ENCODE measurements around the gene THAP12.
A peak's percentile ranks its signal among the peaks of the same experiment; 100 is the strongest.

The THAP12 gene

DNA sequence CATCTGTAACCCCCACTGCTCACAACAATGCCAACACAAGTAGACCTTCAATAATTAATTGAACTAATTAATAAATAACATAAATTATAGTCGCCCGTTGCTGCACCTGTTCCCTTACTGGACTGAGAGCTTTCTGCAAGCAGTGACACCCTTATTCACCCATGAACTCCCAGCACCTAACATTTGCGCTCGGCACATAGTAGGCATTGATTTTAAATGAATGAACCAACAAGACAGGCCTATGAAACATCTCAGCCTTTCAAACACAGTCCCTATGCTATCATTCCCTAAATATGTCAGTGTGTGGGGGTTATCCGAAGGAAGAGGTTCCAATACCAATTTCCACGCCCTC lies 1.1 kb downstream of the THAP12 start:
- DNase-seq = no peak

DNA sequence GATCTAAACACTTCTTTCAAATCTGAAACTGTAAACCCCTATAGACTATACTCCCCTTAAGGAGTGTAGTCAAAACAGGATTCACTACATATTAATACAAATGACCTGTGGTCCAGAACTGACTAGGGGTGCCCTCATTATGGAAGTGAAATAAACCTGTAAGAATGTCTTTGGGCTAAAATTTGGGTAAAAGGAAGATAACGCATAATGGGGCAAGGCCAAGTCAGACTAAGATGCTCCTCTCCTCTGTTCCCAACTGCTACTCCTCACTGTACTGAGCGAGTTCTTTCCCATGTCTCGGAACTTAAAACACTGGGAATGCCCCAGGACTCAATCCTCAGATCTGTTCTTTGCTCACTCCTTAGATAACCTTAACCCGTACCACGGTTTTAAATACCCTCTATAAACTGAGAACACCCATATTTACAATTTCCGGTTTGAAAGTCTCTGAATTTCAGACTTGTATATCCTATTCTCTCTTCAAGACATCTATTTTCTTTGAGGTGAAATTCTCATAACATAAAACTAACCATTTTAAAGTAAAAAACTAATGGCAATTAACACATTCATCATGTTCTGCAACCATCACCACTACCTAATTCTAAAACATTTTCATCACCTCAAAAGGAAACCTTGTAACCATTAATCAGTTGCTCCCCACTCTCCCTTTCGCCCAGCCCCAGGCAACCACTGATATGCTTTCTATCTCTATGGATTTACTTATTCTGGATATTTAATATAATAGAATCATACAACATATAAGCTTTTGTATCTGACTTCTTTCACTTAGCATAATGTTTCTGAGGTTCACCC lies 4.0 kb downstream of the THAP12 start:
- DNase-seq = no peak

- DNase-seq = no peak
These were observed 9.8 kb downstream of the THAP12 start for GRCh38 chr11:76371170-76371569.

DNA sequence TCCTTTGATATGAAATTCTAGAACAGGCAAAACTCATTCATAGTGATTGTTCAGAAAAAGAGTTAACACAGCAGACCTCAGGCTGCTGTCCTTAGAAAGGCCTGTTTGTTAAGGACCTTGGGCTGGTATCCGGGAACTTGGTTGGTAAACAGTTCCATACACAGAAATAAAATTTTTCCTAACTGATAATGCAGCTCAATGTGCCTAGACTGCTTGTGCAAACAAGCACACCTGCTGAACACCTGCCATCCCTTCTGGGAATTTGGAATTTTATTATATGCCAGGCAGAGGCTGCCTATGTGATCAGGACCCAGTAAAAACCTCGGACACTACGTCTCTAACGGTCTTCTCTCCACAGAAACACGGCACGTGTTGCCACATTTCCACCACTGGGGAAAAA lies 11.5 kb downstream of the THAP12 start:
- DNase-seq = no peak

DNA sequence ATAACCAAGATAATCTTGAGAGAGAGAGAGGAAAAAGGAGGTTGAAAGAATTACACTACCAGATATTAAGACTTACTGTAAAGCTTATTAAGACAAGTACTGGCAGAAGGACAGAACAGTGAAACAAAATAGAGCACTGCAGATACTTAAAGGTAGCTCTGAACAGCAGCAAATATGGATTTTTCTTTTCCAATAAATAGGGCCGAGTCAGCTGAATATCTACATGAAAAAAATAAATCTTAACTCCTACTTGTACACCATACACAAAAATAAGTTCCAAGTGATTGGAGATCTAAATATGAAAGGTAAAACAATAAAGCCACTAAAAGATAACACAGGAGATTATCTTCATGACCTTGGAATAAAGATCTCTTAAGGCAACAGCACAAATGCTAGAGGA lies 12.4 kb downstream of the THAP12 start:
- no peak for DNase-seq

DNA sequence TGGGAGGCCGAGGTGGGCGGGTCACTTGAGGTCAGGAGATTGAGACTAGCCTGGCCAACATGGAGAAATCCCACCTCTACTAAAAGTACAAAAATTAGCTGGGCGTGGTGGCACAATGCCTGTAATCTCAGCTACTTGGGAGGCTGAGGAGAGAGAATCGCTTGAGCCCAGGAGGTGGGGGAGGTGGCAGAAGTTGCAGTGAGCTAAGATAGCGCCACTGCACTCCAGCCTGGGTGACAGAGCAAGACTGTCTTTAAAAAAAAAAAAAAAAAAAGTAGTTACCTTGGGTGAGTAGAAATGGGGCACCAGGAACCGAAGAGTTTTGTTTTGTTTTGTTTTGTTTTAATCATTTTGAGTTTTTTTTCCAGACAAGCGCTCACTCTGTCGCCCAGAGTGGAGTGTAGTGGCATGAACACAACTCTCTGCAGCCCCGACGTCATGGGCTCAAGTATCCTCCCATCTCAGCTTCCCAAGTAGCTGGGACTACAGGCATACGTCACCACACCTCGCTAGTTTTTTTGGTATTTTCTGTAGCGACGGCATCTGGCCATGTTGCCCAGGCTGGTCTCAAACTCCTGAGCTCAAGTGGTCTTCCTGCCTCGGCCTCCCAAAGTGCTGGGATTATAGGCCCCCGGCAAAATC lies 15.8 kb downstream of the THAP12 start:
- DNase-seq = no peak

- DNase-seq = no peak
These were observed 18.2 kb downstream of the THAP12 start for GRCh38 chr11:76362716-76363115.

DNA sequence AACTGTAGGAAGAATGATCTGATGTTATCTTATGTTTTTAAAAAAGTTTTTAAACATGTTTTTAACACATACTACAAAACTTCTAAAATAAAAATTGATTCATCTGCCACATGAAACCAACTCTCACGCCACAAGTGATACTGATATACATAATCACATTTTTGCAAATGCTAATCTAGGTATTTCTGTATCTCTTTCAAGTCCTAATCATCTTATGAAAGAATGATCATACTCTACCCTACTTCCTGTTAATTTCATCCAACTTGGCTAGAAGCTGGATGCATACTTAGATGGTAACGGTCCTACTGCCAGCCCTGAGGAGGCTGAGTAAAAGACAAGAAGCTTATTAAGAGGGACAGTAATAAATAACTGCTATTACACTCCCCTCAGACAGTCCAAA lies 19.2 kb downstream of the THAP12 start:
- DNase-seq = no peak

GRCh38 chr11:76361374-76361773 lies 19.6 kb downstream of the THAP12 start:
- DNase-seq = no peak

DNA sequence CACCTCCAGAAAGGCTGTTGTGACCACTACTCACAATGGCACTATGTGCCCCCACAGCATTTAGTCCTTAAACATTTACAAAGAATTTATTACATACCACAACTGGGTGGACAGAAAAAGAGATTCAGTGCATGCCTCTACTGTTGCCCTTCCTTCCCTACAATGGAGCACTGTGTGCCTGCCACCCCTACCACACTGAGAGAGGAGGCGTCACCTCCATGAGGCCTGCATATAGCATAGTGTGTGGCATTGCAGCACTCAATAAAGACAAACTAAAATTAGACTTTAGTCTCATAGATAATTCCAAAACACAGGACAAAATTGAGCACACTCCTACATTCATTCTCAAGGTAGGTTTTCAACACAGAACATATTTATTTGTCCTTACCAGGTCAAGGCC lies 25.8 kb downstream of the THAP12 start:
- no peak for DNase-seq

DNA sequence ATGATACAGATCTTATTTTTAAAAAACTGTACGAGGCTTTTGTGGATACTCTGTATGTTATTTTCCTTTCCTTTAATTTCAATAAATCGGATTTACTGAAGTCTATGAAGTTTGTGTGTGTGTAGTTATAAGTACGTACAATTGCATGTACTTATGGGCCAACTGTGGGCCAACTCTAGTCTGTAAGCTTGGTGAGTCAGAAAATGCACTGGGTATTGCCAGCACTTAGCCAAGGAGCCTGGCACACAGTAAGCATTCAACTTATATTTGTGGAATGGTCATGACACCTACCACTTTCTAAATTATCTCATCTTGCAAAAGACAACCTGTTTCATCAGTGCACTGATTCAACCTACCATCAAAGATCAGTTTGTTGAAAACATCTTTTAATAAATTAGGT lies 32.6 kb downstream of the THAP12 start:
- DNase-seq = peak; percentile 33

GRCh38 chr11:76347466-76347865 lies 33.5 kb downstream of the THAP12 start:
- peak; percentile 97 for DNase-seq

DNA sequence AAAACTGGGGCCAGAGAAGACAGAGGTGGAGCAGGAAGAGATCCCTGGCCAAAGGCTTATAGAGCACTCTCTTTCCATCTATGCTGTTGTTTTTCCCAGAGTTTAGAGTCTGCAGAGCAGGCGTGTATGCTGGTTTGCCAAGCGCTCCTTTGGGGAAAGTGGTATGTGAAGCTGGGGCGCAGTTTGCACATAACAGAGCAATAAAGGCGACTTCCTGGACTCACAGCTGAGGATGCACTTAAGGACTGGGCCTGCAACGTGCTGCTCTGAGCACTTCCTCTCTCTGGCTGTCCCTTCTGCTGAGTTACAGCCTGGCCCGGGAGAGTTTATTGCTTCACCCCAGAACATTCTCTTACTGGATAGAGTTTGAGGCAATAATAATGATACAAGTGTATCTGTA lies 41.7 kb downstream of the THAP12 start:
- DNase-seq = no peak

DNA sequence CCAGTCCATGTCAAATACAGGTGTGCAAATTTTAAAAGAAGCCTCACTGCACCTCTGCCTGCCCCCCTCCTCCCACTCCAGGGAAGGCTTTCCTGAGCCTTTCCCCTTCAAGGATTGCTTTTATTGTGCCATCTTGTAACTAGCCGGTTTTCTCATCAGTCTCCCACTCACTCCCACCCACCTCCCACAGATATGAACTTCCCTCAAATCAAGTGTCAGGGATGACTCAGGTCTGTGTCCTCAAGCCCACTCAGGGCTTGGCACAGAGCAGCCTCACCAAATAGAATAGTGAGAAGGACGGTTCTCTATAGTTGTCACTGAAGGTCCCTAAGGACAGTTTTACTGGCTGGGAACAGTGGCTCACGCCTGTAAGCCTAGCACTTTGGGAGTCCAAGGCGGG lies 43.0 kb downstream of the THAP12 start:
- no peak for DNase-seq

- no peak for DNase-seq
These were observed 43.5 kb downstream of the THAP12 start for GRCh38 chr11:76337469-76337868.

- DNase-seq = no peak
These were observed 44.3 kb downstream of the THAP12 start for GRCh38 chr11:76336597-76336996.

DNA sequence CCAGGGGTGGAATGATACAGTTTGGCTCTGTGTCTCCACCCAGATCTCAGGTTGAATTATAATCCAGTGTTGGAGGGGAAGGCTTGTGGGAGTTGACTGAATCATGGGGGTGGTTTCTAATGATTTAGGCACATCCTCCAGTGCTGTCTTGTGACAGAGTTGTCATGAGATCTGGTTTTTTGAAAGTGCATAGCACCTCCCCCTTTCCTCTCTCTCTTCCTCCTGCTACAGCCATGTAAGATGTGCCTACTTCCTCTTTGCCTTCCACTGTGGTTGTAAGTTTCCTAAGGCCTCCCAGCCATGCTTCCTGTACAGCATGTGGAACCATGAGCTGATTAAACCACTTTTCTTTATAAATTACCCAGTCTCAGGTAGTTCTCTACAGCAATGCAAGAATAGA lies 45.1 kb downstream of the THAP12 start:
- no peak for DNase-seq

DNA sequence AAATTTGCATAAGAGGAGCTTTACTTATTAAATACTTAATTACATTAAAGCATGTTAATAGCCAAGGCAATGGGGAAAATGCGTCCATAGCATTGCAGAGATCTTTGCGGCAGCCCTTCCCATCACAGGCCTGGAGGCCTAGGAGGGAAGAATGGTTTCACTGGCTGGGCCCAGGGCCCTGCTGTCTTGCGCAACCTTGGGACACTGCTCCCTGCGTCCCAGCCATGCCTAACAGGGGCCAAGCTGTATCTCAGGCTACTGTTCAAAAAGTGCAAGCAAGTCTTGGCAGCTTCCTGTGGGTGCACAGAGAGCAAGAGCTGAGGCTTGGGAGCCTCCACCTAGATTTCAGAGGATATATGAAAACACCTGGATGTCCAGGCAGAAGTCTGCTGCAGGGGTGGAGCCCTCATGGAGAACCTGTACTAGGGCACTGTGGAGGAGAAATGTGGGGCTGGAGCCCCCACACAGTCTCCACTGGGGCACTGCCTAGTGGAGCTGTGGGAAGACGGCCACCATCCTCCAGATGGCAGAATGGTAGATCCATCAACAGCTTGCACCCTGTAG lies 46.0 kb downstream of the THAP12 start:
- DNase-seq = no peak

DNA sequence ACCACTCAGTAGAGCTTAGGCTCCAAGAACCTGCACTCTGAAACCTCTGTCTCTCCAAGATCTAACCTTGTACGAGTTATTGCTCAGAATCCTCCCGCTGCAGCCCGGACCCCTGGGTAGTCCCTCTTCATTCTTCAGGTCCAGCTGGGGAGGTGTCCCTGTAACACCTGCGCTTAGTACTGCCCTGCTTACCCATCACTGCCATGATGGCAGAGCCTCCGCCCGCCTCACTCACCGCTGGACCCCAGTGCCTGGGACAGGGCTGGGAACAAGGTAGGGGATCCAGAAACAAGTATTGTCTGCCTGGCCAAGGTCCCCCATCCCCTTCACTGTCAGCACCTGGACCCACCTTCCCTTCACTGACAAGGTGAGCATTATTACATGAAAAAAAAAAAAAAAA lies 50.3 kb downstream of the THAP12 start:
- DNase-seq = no peak

GRCh38 chr11:76329983-76330382 lies 50.9 kb downstream of the THAP12 start:
- no peak for DNase-seq

- no peak for DNase-seq
These were observed 51.8 kb downstream of the THAP12 start for GRCh38 chr11:76329084-76329648.

- no peak for DNase-seq
These were observed 53.1 kb downstream of the THAP12 start for GRCh38 chr11:76327756-76328388.

DNA sequence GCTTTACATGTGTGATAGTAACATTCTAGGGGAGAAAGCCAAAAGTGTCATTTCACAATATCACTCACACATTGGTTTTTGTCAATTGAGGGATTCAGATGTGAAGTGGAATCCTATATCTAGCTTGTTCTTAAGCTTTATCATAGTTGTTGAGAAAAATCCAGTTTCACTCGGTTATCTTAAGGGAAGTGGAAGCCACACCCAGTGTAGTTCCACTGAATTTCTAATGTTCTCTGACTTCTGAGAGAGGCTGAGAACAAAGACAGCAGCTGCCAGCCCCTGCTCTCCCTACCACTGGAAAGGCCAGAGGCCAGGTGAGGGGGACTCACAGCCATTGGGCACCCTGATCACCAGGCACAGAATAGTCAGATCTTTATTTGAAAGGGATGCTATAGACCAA lies 53.7 kb downstream of the THAP12 start:
- DNase-seq = no peak

DNA sequence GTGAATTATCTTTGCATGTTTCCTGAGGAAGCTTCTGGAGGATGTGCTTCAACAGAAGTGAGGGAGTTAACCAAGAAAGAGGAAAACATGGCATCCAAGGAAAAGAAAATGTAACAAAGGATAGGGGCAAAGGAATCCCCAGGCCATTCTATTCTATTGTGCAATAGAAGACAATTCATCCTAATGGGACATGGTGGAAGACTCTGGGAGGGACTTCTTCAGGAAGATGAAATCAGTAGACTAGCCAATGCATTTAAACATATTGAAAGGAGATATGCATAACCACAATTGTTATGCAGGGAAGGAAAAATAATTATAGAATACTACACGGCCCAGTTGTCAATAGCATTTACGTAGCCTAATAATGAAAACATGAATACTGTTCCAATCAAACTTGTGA lies 55.7 kb downstream of the THAP12 start:
- no peak for DNase-seq

Data from DMS79 treated with DMSO at 0.1 percent for 48 hours (cell line).